Measurements from ENCODE around the gene UFD1.

The UFD1 gene

GRCh38 chr22:19515654-19516377 is 36.8 kb upstream of the UFD1 start:
- DNase-seq, result no peak

- no peak for DNase-seq
Measured at GRCh38 chr22:19514831-19515565, 36.0 kb upstream of the UFD1 start.

- DNase-seq, result no peak
Measured at GRCh38 chr22:19513823-19514222, 34.8 kb upstream of the UFD1 start.

GRCh38 chr22:19510919-19511341 is 31.9 kb upstream of the UFD1 start:
- DNase-seq, result no peak

DNA sequence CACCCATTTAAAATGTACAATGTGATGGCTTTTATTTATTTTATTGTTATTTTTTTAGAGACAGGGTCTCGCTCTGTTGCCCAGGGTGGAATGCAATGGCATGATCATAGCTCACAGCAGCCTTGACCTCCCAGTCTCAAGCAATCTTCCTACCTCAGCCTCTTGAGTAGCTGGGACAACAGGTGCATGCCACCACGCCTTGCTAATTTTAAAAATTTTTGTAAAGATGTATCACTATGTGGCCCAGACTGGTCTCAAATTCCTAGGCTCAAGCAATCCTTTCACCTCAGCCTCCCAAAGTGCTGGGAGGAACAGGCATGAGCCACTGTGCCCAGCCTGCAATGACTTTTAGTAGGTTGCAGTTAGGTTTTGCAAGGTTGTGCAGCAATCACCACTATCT is 30.9 kb upstream of the UFD1 start:
- DNase-seq, result no peak

DNA sequence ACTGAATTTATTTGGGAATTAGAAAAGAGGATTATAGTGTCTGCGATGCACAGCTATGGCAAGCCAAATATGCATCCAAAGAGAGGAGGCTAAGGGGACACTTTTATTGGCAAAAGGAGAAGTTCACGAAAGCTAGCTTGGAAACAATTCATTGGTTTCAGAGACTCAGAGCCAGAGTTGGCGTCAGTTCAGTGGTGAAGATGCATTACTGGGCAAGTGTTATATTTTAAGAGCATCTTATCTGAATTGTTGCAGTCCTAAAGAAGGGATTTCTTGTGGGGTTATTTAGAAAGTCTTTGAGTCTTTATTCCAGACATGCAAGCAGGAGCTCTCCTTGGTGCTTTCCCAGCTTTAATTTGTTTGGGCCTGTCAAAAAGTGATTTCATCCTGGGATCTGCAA is 30.2 kb upstream of the UFD1 start:
- no peak for DNase-seq

GRCh38 chr22:19508024-19508776 is 29.2 kb upstream of the UFD1 start:
- DNase-seq, result no peak

DNA sequence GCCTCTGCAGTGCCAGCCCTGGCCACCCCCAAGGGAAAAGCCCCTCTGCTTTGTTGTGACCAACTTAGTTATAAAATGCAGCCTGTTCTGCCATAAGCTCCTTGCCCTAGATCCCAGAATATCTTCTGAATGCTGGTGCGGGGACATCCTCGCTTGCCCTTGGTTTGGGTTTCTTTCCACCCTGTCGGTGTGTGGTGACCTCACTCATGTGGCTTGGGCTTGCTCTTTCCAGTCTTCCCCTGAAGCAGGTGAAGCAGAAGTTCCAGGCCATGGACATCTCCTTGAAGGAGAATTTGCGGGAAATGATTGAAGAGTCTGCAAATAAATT is 28.5 kb upstream of the UFD1 start:
- no peak for DNase-seq

GRCh38 chr22:19506212-19506611 is 27.2 kb upstream of the UFD1 start:
- DNase-seq, result no peak

DNA sequence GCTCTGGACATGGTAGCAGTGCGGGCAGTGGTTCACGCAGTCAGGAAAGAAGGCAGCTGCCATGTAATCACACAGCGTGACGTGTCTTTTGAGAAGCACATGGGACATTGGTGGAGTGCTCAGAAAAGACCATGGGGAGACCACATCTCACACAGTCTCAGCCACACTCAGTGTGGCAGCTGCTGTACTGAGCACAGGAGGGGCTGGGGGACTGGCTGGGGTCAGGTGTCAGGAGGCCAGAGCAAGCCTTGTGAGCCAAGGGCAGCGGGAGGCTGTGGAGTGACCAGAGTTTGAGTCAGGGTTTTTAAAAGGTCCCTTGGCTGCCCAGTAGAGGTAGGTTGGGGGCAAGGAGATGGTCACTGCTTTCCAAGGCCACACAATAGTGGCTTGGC is 26.7 kb upstream of the UFD1 start:
- no peak for DNase-seq

DNA sequence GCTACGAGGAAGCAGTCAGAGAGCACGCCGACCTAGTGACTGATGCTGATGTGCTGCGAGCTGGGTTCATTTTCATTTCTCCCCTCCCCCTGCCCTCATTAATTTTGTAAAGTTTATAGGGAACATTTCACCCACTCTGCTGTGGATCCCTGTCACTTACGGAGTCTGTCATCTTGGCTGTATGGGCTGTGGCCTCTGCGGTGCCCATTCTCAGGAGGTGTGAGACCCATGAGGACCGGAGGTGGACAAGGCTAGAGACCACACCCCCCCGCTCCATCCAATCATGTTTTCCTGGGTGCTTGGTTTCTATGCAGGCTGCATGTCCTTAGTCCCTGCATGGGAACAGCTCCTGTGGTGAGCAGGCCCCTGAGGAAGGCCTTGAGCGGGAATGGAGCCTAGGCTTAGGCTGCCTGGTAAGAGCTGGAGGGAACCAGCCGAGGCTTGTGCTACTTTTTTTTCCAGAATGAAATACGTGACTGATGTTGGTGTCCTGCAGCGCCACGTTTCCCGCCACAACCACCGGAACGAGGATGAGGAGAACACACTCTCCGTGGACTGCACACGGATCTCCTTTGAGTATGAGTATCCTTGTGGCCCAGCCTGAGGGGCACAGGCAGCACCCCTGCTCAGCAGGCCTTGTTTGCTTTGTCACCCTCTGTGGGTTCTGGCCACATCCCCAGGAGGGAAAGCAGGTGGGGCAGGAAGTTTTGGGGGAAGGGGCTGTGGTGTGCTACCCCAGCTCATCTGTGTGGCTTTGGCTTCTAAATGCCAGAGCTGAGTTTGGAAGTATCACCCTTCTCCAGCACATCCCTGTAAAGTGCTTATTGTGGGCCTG is 26.1 kb upstream of the UFD1 start:
- no peak for DNase-seq

DNA sequence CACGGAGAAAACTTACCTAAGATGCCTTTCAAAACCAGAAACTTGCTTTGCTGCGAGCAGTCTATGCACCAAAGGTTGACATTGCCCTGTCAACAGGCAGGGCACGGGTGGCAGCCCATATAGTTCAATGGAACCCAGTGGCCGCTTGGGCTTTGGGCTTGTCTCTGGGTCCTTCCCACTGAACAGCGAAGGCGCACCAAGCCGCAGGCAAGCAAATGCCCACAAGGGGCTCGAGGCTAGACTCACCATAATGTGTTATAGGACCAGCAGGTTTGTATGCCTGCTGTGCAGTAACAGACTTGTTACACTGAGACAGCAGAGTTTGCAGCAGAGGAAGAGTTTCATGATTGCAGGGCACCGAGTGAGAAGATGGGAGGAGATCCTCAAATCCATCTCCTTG is 24.9 kb upstream of the UFD1 start:
- no peak for DNase-seq

DNA sequence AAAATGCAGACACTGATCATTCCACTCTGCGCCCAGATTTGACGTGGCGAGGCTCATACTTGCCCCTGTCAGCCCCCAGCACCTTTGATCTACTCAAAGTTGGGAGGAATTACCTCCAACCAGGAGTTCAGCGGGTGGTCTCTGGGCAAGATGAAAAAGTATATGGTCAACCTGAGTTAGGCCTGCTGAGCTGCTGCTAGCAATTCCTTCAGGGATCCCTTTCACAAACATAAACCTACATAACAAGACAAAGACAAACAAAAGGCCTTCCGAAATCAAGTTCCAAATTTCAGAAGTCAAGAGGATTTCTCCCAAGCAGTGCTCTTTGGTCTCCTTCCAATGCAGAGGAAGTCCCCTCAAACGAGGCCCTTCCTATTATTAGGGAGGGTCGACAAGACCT is 24.4 kb upstream of the UFD1 start:
- no peak for DNase-seq

GRCh38 chr22:19501897-19502447 is 23.0 kb upstream of the UFD1 start:
- DNase-seq, result no peak

DNA sequence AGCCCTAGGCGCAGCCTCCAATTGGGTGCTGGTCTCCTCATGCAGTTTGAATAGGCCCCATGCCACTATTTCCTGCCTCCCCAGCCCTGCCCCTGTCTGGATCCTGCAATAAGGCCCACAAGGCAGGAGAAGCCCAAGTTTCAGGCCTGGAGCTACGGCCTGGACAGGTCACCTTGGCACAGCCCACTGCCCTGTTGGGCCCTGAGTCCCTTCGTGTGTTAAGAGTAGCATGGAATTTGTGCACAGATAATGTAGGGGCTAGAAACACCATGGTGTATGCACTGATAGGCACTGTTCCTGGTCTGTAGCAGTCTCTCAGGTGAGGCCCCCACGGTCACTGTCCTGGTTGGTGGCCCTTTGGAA is 20.9 kb upstream of the UFD1 start:
- DNase-seq, result no peak

- no peak for DNase-seq
Measured at GRCh38 chr22:19499236-19499879, 20.4 kb upstream of the UFD1 start.

- no peak for DNase-seq
Measured at GRCh38 chr22:19498866-19499190, 19.8 kb upstream of the UFD1 start.

DNA sequence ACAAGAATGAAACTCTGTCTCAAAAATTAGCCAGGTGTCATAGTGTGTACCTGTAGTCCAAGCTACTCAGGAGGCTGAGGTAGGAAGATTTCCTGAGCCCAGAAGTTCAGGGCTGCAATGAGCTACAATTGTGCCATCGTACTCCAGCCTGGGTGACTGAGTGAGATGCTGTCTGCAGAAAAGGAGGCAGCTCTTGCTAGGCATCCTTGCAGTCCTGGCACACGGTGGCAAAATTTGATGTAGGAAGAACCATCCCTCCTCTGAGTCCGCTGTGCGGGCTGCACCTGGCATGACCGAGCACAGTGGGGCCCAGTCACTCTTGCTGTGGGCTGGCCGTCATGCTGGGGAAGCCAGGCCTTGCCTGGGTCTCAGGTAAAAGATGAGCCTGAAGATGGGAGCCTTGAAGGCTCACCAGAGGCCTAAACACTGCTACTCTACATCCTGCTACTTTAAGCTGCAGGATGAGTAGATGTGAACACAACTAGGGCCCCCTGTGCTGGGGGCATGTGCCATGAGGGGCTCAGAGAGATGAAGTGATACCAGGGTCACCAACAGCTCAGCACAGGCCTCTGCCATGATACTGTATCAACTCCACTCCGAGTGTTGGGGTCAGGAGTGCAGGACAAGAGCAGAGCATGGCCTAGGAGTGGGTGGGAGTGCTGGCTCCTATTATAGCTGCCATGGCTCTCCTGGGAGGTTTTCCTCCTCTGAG is 19.3 kb upstream of the UFD1 start:
- DNase-seq, result no peak

DNA sequence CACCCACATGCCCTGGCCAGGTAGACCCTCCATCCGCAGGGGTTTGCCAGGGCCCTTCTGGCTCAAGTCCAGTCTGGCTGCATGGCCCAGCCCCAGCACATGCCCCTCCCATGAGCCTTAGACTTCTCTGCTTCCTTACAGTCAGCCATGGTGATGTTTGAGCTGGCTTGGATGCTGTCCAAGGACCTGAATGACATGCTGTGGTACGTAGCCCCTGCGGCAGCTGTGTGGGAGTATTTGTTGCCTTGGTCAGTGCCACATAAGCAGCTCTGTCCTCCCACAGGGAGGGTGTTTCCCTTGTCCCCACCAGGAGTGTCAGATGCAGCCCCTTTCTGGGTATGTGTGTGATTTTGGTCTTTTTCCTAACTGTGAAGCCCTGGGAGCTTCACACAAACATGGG is 18.3 kb upstream of the UFD1 start:
- DNase-seq, result no peak

DNA sequence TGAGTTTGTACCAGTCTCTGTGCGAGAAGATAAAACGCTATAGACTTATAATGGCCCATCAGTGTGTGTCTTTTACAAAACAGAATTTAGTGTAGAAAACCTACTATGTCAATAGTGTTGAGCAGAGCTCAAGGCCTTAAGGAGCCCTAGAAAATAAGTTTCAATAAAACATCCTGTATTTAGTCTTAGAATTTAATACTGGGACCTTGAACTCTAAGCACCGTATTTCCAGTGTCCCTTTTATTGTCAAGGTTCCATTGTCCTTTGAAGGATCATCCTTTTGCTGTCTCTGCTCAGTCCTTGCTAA is 17.3 kb upstream of the UFD1 start:
- no peak for DNase-seq

GRCh38 chr22:19495562-19496323 is 16.8 kb upstream of the UFD1 start:
- DNase-seq, result no peak

All from stimulated activated CD4-positive, alpha-beta T cell treated with anti-CD3 and anti-CD28 coated beads, Interleukin-2, amount 100 ng/mL, for 48 hours (primary cell).